Pancreas (tissue), 10 donors: ENCODE results near the gene DCBLD1. TPM values are rescaled to one million over a fixed set of nuclear protein-coding genes. Genes with fewer than 3 reads are reported as not detected.

Experiments used
- ATAC-seq, 4 donors: fragments of 200-7000 bp; cut with Tn5 transposase; one replicate each; pipeline versions ENCODE4 v1.8.0 to v1.9.1; 2020; ENCODE audit warnings: mild to moderate bottlenecking in 4 of 4, moderate library complexity in 4 of 4
- DNase-seq, 6 donors: peaks; one replicate each; pipeline ENCODE4 v3.0.0-alpha.2; 2020
- FAIRE-seq: peaks from 2 replicates; lab custom pipeline; 2012; peaks lifted over from hg19 to GRCh38; lab: Jason Lieb, UNC
- H3K27ac ChIP-seq, 4 donors: fragments of 200-600 bp; sonication (generic); 1 replicate in 3 of 4; 2 replicates in 1 of 4; pipeline versions ENCODE4 v1.5.0 to v1.8.0; 2020
- H3K27me3 ChIP-seq, 4 donors: fragments of 200-600 bp; one replicate each; pipeline ENCODE4 v1.8.0; 2021
- H3K36me3 ChIP-seq, 3 donors: fragments of 200-600 bp; sonication (generic) in 1 of 3; one replicate each; pipeline versions ENCODE4 v1.5.0 to v1.8.0; 2020 to 2021
- H3K4me1 ChIP-seq, 3 donors: fragments of 200-600 bp; one replicate each; pipeline ENCODE4 v1.8.0; 2021
- H3K4me3 ChIP-seq, 4 donors: fragments of 200-600 bp; sonication (generic) in 2 of 4; one replicate each; pipeline versions ENCODE4 v1.5.0 to v1.8.0; 2020 to 2021
- H3K9me3 ChIP-seq, 4 donors: fragments of 200-600 bp; one replicate each; pipeline ENCODE4 v1.8.0; 2021
- CTCF ChIP-seq, 4 donors: fragments of 200-600 bp; sonication (generic) in 3 of 4; IDR thresholded peaks; one replicate each; pipeline versions ENCODE4 v1.5.0 to v1.8.0; 2021; ENCODE audit warnings: antibody characterized with exemption in 4 of 4
- WGBS, 2 donors: extraction: QIAGEN DNeasy Blood & Tissue Kit; methylation state at CpG; one replicate each; pipeline ENCODE4 v1.1.7; 2013; 5-methylcytosine and 5-hydroxymethylcytosine counted together
- intact Hi-C, 3 donors: fragments of 100-400 bp; cut with DNase I; formaldehyde crosslinking; loops; one replicate each; pipeline versions ENCODE4 v1.11.1 to v1.14.2; 2022
- polyA plus RNA-seq, 2 donors: library from polyadenylated mRNA; stranded (reverse); fragments of 200-250 nt; gene quantifications; one replicate each; pipeline ENCODE4 v1.2.3, GENCODE V29; 2013
- total RNA-seq, 6 donors: library from RNA; stranded (reverse); fragmentation: NEBNext Ultra II Directional in 4 of 6; extraction: Animal tissue kit (Norgen Biotek cat#: 25700) in 4 of 6; gene quantifications; one replicate each; pipeline versions ENCODE4 v1.2.1 to v1.2.4, GENCODE V29; 2021 to 2023
- donor health status: healthy with polysubstance abuse.
- donor health status: DM: no; HTN: no; CAD: no; lungs with moderate emphysema.
- donor health status: DM: no; HTN: no; CAD: no.
- donor health status: control.
- donor health status: control.
- donor health status: Bipolar disorder and iron deficiency.
- donor health status: DM: yes; HTN: yes; CAD: no.
- donor health status: DM: no; HTN: no; CAD: no.
- donor health status: DM: no; HTN: no; CAD: no.
- donor health status: DM: yes; HTN: yes; CAD: no.

DCBLD1 gene
- total and polyA plus RNA-seq, 8 donors: 4.8 to 12.8 (median 6.4) TPM

GRCh38 chr6:117530467-117531242 lies 48.2 kb downstream of the DCBLD1 start:
- no peak for TF ChIP-seq CTCF (IDR thresholded peaks at IDR 0.05)
- WGBS, 2 donors: 92 to 96% methylated on average over 4 of the region's 4 CpGs
- Histone ChIP-seq H3K27me3 (no peaks in the 10 kb centered on the region), H3K4me1 (no peaks in the 10 kb centered on the region), H3K9me3 (no peaks in the 10 kb centered on the region), H3K4me3 (no peak overlapping the region), H3K27ac (no peak overlapping the region), H3K36me3 (no peaks in the 10 kb centered on the region)
- ATAC-seq (no peak), DNase-seq (no peak), FAIRE-seq (no peak)
- intact Hi-C loops: no loop called here

DNA sequence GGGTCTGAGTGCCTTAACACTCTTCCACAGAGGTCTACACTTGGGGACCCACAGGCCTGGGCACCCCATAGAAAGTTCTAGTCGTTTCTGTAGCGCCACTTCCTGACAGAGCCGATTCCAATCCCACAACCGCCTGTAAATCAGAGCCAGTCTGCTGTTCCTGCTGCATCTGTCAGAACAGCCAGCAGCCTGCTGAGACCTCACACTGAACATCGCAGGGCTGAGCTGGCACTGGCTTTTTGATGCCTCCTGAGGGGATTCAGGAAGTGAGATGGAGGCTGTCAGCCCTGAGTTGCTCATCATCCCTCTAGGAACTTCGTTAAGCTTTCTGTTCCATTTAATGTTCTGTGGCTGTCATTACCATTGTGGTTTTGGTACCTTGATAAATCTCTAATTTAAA lies 48.9 kb downstream of the DCBLD1 start:
- Histone ChIP-seq H3K36me3 (no peaks in the 10 kb centered on the region), H3K4me1 (no peaks in the 10 kb centered on the region), H3K4me3 (no peak overlapping the region), H3K9me3 (no peaks in the 10 kb centered on the region), H3K27me3 (no peaks in the 10 kb centered on the region), H3K27ac (no peak overlapping the region)
- no peak for DNase-seq
- 87 to 95% methylated on average over 6 of the region's 6 CpGs for WGBS, 2 donors
- no peak for TF ChIP-seq CTCF (IDR thresholded peaks at IDR 0.05)
- no peak for FAIRE-seq
- intact Hi-C loops: no loop called here
- ATAC-seq: peak in 1 of 4 donors; percentile 30

DNA sequence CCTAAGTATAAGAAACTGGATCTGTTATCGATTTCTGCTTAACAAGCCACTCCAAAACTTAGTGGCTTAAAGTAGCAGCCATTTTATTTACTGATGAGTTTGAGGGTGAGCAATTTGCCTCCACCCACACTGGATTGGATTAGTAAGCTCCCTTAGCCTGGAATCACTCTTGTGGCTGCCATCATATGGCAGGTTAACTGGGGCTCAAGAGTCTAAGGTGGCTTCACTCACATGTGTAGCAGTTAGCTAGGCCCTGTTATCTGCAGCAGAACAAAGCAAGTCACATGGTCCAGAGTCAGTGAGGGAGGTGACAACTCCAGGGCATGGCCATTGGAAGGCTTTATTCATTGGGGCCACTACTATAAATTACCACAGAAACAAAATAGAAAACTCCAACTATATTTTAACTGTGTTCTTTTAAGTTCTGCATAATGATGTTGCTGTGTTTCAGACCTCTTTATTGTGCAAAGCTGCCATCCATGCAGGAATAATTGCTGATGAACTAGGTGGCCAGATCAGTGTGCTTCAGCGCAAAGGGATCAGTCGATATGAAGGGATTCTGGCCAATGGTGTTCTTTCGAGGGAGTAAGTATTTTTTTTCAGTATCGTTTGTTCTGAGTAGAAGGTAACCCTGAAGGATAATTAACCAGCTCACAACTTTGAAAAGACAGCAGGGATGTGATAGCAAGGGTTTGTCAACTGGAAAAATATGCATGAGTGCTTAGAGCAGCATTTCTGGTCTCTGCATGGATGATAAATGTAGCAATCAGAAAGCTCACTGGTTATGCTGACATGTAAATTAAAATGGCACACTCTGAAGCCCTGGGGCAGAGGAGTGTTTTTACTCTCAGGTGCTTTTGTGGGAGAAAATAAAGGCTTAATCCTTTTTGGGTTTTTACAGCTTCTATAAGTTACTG lies 49.6 kb downstream of the DCBLD1 start:
- FAIRE-seq (no peak), DNase-seq (no peak), ATAC-seq (peak in 2 of 4 donors; percentile 43)
- 88 to 89% methylated on average over 5 of the region's 5 CpGs for WGBS, 2 donors
- H3K27me3 ChIP-seq: no peaks in the 10 kb centered on the region
- H3K36me3 ChIP-seq: no peaks in the 10 kb centered on the region
- no peaks in the 10 kb centered on the region for H3K4me1 ChIP-seq
- TF ChIP-seq CTCF (IDR thresholded peaks at IDR 0.05): no peak
- H3K9me3 ChIP-seq: no peaks in the 10 kb centered on the region
- H3K4me3 ChIP-seq: no peak overlapping the region
- intact Hi-C loops: no loop called here
- no peak overlapping the region for H3K27ac ChIP-seq

- Histone ChIP-seq H3K36me3 (no peaks in the 10 kb centered on the region), H3K4me3 (no peak overlapping the region), H3K9me3 (no peaks in the 10 kb centered on the region), H3K27me3 (no peaks in the 10 kb centered on the region), H3K27ac (no peak overlapping the region), H3K4me1 (no peaks in the 10 kb centered on the region)
- ATAC-seq: no peak
- FAIRE-seq: no peak
- DNase-seq: no peak
- no peak for TF ChIP-seq CTCF (IDR thresholded peaks at IDR 0.05)
- 88 to 93% methylated on average over 4 of the region's 4 CpGs for WGBS, 2 donors
- intact Hi-C loops: no loop called here
Measured at GRCh38 chr6:117533775-117534174, 51.3 kb downstream of the DCBLD1 start.
